Sciatic nerve (tissue), 2 donors: Measurements from ENCODE around the gene LRRC36. TPM values are rescaled to one million over a fixed set of nuclear protein-coding genes. Genes with fewer than 3 reads are reported as not detected.

Source experiments
- ATAC-seq: fragments of 200-7000 bp; cut with Tn5 transposase; one replicate; pipeline ENCODE4 v1.9.1; 2020; ENCODE audit warnings: mild to moderate bottlenecking, moderate library complexity
- DNase-seq: peaks from one replicate; pipeline ENCODE4 v3.0.0-alpha.2; 2020; ENCODE audit warnings: low spot score
- intact Hi-C: fragments of 100-400 bp; cut with DNase I; formaldehyde crosslinking; loops from one replicate; pipeline ENCODE4 v1.14.2; 2022
- total RNA-seq: library from RNA; stranded (reverse); fragmentation: NEBNext Ultra II Directional; extraction: Animal tissue kit (Norgen Biotek cat#: 25700); gene quantifications from one replicate; pipeline ENCODE4 v1.2.1, GENCODE V29; 2021
- donor health status: DM: no; HTN: no; CAD: no.
- donor health status: DM: no; HTN: no; CAD: no.

Gene LRRC36
- total RNA-seq, 1 donor from 2014 or later = 1.5 TPM

DNA sequence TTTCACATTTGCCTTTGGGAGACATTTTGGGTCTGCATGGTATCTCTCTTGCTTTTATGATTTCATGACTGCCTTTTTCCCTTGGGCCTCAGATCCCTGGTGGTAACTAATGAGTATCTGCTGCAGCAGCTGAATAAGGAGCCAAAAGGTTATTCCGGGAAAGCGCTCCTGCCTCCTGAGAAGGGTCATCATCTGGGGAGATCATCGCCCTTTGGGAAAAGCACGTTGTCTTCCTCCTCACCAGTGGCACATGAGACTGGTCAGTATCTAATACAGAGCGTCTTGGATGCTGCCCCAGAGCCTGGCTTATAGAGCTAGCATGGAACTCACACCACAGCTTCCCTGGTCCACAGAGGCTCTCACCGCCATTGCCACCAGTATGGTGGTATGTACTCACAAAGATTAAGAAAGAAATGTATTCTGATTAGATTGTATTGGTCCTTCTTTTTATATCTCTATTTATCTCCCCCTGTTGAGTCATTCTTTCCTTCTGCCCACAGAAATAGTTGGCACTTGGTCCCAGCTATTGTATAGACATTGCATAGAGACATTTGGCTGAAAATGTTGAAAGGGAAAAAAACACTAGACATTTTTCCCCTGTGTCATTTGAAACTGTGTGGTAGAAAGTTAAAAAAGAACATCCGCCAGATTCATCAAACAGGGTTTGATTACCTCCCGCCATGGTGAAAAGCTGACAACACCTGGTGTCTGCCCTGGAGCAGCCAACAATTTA is 58.3 kb downstream of the LRRC36 start:
- ATAC-seq = no peak
- intact Hi-C loops = no loop called here
- DNase-seq = no peak

GRCh38 chr16:67386861-67387455 is 60.3 kb downstream of the LRRC36 start:
- intact Hi-C loops = no loop called here
- ATAC-seq (no peak), DNase-seq (no peak)

- DNase-seq (no peak), ATAC-seq (no peak)
- intact Hi-C loops = no loop called here
Measured at GRCh38 chr16:67387479-67388079, 61.0 kb downstream of the LRRC36 start.

DNA sequence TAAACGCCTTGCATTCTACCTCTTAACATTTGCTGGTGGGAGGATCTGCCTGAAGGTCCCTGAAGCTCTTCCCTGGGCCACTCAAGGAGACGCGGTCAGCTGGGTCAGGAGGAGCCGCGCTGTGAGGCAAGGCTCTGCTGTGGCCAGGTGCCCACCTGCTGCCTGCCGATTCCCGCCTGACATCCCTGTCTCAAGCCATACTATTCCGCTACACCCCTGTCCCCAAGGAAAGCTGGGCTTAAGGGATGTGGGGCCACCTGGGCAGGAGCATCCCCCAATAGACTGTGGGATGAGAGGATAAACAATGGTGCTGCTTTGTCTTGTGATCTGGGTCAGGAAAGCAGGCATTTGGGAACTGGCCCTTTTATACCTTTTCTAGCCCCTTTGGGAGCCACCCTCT is 61.6 kb downstream of the LRRC36 start:
- DNase-seq (no peak), ATAC-seq (no peak)

GRCh38 chr16:67388591-67388990 is 62.0 kb downstream of the LRRC36 start:
- no peak for DNase-seq
- intact Hi-C loops = no loop called here
- no peak for ATAC-seq

More for the DNA sequence above, 61.6 kb downstream of the LRRC36 start:
- intact Hi-C loops = no loop called here

- ATAC-seq (peak; percentile 19), DNase-seq (no peak)
- intact Hi-C loops = no loop called here
Measured at GRCh38 chr16:67389911-67390815, 63.5 kb downstream of the LRRC36 start.

DNA sequence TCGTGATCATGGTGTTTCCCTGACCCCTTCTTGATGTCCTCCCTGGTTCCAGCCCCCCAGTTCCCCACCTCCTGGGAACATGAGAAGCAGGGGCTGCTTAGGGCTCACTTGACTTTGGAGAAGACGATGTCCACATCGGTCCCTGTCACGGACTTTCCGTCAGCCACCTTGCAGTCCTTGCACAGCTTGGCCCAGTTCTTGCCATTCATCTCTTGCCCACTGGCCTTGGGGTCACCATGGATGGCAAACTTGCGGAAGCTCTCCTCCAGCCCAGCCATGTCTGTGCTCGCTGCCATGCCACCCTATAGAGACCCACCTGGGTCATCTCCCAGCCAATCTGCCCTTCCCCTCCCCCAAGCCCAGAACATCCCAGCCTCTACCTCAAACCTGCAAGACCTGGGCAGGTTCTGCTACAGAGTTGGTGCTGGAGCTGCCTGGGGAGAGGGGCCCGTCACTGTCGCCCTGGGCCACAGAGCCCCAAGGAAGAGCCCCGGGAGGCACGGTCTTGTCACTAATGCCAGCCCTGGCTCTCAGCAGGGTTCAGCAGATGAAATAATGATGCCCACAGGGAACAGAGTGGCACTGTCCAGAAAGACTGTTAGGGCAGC is 64.3 kb downstream of the LRRC36 start:
- DNase-seq (no peak), ATAC-seq (no peak)
- intact Hi-C loops = no loop called here

DNA sequence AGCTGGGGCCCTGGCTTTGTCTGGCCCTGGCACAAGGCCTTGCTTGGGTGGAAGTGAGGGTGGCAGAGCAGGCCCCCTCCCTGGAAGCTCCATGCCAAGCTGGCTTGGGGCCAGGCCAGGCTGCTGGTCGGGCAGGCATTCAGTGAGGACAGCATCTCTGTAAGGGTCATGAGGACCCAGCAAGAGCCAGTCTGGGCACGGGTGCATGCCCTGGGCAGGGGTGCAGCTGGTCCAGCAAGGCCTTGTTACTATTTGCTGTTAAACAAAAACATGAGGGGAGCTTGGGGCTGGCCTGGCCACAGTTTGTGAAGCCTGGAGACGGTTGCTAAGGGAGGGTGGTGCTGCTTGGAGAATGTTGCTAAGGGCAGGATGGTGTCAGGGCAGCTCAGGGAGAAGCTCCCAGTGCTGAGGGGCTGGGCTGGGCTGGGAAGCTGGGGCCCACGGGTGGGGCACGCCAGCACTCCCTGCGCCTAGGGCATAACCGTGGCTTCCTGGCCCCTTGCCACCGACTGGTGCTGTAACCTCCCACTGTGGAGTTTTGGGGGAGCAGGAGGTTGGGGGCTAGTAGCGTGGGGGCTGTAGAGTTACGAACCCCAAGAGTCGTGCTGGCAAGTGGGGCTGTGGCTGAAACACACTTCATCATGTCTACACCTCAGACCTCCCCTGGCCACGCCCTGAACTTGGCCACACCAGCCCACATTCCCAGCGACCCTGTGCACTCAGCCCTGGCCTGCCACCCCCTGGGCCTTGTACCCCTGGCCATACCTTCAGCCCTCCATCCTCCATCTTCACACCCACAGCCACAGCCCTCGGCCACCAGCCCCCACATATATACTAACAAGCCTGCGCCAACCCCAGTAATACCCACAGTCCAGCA is 65.0 kb downstream of the LRRC36 start:
- no peak for ATAC-seq
- intact Hi-C loops = no loop called here
- DNase-seq = no peak

DNA sequence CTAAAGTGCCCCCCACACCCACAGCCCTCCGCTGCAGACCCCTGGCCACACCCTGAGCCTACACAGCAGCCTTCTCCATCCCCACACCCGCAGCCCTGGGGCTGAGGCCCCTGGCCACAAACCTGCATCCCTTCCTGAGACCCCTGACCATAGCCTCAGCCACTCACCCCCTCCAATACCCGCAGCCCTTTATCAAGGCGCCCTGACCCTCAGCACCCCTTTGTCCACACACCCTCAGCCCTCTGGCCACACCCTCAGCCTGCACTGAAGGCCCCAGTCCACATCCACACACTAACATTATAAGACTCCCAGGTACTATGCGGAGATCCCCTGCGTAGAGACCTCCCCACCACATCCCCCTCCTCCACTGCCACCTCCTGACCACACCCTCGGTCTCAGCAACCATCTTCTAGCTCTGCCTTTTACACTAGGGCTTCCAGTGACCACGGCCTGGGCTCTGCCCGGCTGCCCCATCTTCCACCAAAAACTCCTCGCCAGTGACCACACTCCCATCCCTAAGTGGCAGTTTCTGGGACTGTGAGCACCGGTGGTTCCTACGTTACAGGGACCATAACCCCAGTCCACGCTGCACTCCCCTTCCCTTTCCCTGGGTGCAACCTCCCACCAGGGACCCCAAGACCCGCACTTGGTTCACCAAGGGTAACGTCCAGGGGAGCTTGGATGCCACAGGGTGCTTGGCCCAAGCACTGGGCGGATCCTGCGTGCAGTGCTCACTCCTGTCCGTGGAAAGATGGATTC is 65.9 kb downstream of the LRRC36 start:
- intact Hi-C loops = no loop called here
- ATAC-seq (no peak), DNase-seq (peak; percentile 56)

GRCh38 chr16:67393111-67393787 is 66.6 kb downstream of the LRRC36 start, which contains the start of gene TPPP3:
TSS of gene TPPP3 (minus strand) at chr16:67393498. CDS start at chr16:67391111, 2,387 bp downstream.
- ATAC-seq (peak; percentile 84), DNase-seq (peak; percentile 93)
- intact Hi-C loops = no loop called here

DNA sequence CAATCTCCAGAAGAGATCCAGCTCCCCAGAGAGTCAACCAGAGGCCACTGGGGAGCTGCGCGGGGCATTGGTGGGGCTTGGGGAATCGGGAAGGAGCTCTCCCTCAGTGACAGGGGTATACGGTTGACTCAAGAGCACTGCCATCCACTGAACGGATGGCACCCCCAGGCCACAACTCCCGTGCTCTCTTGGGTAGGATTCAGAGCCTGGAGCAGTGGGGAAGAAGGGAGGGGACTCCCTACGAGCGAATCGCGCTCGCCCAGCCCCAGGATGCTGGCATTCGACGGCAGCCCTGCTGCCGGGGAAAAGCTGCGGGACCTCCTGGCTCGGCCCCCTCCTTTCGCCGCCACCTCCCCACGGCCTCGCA is 67.2 kb downstream of the LRRC36 start:
- DNase-seq (peak; percentile 62), ATAC-seq (peak; percentile 1)
- intact Hi-C loops = no loop called here

GRCh38 chr16:67394155-67395104 is 67.8 kb downstream of the LRRC36 start:
- peak; percentile 64 for DNase-seq
- intact Hi-C loops = no loop called here
- no peak for ATAC-seq

- DNase-seq (peak; percentile 58), ATAC-seq (no peak)
- intact Hi-C loops = no loop called here
Measured at GRCh38 chr16:67395105-67395457, 68.5 kb downstream of the LRRC36 start.

DNA sequence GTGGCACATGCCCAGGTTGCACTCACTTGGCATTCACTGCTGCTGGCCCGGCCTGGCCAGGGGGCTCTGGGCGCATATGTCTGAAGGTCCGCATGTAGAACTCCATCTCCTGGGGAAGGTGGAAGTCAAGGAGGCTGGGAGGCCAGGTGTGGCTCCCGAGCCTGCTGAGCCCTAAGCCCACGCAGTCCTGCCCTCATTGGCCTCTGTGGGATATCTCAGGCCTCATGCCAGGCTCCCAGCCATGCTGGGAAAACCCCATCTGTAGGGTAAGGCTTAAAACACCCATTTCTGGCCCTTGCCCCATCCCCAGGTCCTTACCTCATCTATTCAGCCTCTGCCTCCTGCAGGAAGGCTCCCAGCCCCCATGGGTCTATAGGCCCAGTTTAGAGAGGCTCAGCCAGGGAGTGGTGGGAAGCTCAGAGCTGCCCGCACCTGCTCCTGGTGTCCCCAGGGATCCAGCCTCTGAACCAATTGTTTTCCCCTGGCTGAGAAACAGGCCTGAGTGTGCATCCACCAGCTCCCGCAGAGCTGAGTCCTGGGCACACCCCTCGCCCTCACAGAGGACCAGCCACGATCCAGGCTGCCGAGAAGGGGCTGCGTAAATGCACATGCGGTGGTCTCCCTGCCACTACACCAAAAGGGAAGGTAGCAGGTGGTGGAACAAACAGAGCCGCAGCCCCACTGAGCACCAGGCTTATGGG is 69.0 kb downstream of the LRRC36 start:
- intact Hi-C loops = no loop called here
- DNase-seq (peak; percentile 60), ATAC-seq (no peak)
